Stimulated activated CD8-positive, alpha-beta memory T cell treated with anti-CD3 and anti-CD28 coated beads, Interleukin-12 subunit alpha, Interleukin-12 subunit beta, amount 100 ng/mL, for 4 hours (primary cell): Measurements from ENCODE around the gene RNF112.
A peak's percentile ranks its signal among the peaks of the same experiment; 100 is the strongest.
"Not testable (repeated sequence)": the region's sequence is repeated elsewhere in the genome, so short reads cannot be mapped to it uniquely, and the experiment has no call there.

ENCODE experiments used
- DNase-seq: peaks from one replicate; pipeline ENCODE4 v3.0.0-alpha.2; 2020; ENCODE audit warnings: low read depth

RNF112 gene

GRCh38 chr17:19413761-19414160, 2.7 kb downstream of the RNF112 start:
- no peak for DNase-seq

DNA sequence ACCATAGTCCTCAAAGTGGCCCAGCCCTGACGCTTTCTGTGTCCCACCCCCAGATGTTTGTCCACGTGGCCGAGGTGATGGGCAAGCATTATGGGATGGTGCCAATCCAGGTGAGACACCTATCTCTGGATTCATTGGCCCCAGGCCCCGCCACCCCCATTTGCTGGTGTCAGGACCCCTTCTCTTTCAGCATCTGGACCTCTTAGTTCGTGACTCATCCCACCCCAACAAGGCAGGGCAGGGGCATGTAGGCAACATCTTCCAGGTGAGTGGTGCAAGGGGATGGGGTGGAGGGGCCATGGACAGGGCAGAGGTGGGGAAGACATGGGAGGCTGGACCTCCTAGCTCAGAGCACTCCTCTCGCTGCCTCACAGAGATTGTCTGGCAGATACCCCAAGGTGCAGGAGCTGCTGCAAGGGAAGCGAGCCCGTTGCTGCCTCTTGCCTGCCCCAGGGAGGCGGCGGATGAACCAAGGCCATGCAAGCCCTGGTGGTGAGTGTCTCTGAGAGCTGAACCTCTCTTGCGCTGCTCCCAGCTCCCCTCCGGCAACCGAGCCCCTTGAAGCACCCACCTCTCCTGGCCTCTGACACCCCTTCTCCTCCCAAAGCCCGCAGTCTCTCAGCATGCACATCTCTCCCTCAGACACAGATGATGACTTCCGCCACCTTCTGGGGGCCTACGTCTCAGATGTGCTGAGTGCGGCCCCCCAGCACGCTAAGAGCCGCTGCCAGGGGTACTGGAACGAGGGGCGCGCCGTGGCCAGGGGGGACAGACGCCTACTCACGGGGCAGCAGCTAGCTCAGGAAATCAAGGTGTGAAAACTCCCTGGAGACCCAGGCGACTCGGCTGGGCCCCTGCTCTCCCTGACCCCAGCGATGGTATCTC, 3.6 kb downstream of the RNF112 start:
- DNase-seq = no peak

GRCh38 chr17:19415311-19415710, 4.3 kb downstream of the RNF112 start:
- DNase-seq = no peak

GRCh38 chr17:19415806-19416775, 5.1 kb downstream of the RNF112 start:
- no peak for DNase-seq

DNA sequence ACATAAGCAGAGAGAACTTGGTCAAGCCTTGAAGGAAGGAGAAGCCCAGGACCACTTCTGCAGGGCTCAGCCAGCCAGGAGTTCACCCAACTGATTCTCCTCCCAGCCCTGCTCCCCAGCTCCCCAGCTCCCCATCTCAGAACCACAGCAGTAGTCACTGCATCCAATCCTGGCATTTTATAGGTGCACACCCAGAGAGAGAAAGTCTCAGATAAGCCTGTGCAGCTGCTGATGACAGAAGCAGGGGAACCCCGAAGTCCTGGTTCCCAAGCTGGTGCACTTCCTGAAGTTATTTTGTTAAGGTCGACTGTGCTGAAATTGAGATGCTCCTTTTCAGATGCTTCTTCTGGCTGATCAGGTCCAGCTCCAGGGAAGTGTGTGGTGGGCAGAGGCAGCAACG, 6.6 kb downstream of the RNF112 start:
- DNase-seq = no peak

GRCh38 chr17:19418251-19418992, 7.4 kb downstream of the RNF112 start:
- no peak for DNase-seq

- no peak for DNase-seq
These were observed 10.2 kb downstream of the RNF112 start for GRCh38 chr17:19421219-19421618.

- no peak for DNase-seq
These were observed 10.9 kb downstream of the RNF112 start for GRCh38 chr17:19421926-19422325.

GRCh38 chr17:19424934-19425868, 14.2 kb downstream of the RNF112 start:
- no peak for DNase-seq

- DNase-seq = no peak
These were observed 15.6 kb downstream of the RNF112 start for GRCh38 chr17:19426631-19427030.

DNA sequence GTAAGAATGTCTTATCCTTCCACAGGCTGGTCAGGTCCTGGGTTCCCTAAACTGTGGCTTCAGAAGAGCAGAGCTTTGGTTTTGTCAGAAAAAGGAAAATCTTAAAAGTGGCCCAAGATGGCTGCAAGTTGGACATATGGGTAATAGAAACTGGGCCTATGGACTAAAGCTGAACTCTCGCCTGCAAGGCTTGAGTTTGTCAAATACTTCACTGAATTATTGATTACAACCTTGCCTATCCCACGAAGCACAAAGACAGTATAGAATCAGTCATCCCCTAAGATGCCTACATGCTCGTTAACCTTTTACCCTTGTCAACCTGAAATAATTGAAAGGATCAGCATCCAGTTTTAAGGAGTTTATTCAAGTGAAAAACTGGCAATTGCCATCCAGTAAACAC, 20.7 kb downstream of the RNF112 start:
- no peak for DNase-seq

- no peak for DNase-seq
These were observed 22.2 kb downstream of the RNF112 start for GRCh38 chr17:19433255-19433654.

DNA sequence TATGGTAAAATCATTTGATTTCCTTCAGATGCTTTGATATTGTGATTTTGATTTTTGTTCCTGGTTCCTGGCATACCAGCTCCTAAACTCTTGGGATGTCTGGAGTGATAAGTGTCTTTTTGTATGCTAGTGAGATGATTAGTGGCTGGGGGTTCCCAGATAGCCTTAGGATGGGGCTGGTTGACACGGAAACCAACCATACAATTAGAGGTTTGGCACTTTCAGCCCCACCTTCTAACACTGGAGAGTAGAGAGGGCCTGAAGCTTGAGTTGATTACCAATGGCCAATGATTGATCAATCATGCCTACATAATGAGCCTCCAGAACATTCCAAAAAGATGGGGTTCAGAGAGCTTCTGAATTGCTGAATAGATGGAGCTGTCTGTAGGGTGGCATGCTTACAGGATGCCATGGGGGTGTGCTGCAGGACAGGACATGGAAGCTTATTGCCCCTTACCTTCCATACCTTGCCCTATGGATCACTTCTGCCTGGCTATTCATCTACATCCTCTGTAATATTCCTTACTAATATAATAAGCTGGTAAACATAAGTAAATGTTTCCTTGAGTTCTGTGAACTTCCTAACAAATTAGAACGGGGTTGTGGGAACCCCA, 22.8 kb downstream of the RNF112 start:
- no peak for DNase-seq

GRCh38 chr17:19440421-19440820, 29.4 kb downstream of the RNF112 start:
- DNase-seq = no peak

GRCh38 chr17:19441288-19441687, 30.3 kb downstream of the RNF112 start:
- not testable (repeated sequence) for DNase-seq

GRCh38 chr17:19442731-19443130, 31.7 kb downstream of the RNF112 start:
- no peak for DNase-seq

DNA sequence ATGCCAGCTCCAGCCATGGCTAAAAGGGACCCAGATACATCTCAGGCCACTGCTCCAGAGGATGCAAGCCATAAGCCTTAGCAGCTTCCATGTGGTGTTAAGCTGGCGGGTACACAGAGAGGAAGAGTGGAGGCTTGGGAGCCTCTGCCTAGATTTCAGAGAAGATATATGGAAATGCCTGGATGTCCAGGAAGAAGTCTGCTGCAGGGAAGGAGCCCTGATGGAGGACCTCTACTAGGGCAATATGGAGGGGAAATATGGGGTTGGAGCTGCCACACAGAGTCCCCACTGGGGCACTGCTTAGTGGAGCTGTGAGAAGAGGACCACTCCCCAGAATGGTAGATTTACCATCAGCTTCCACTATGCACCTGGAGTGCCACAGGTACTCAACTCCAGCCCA, 32.1 kb downstream of the RNF112 start:
- DNase-seq = no peak

- no peak for DNase-seq
These were observed 34.1 kb downstream of the RNF112 start for GRCh38 chr17:19445105-19445504.

DNA sequence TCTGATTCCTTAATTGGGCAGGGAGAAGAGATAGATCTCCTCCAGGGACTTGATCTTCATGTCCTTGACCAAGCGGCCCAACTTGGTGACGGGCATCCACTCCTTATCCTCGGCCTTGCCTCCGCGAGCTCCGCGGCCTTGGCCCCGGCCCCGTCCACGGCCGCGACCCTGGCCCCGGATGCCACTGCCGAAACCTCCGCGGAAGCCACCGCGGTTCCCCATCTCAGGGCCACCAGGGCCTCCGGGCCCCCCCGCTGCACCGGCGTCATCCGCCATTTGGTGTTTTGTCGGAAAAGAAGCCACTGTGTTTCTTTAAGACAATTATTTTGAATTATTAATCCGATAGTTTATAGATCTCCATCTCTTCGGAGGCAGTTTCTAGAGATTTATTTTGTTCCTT, 35.5 kb downstream of the RNF112 start:
- not testable (repeated sequence) for DNase-seq

DNA sequence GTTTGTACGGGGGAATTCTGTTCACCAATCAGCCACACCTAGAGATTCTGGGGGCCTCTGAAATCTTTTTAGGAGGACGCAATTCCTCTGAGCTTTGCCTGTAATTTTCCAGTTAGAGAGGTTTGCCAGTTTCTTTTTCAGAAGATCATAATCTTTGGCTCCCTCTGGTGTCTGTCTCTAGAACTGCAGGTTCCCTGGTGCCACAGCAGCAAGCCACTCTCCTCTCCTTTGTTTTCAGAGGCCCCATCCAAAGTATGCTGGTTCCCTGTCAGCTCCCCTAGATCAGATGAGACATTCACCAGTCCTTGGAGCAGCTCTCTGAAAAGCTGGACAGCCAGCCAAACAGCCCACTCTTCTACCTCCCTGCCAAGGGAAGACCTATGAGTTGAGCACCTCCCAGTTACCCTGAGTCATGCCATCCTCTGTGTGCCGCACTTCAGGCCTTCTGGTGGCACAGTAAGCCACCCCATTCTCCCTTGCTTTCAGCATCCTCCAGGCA, 36.1 kb downstream of the RNF112 start:
- peak; percentile 7 for DNase-seq
